ENCODE results near the gene IGFBP5. TPM values are rescaled to one million over a fixed set of nuclear protein-coding genes. Genes with fewer than 3 reads are reported as not detected.

The IGFBP5 gene
- total and polyA plus RNA-seq, 12 donors = 67.1 to 267 (median 152) TPM

GRCh38 chr2:216687111-216687510 lies 8.2 kb downstream of the IGFBP5 start:
- Histone ChIP-seq H3K9me3 (no peaks in the 10 kb centered on the region), H3K36me3 (peaks cover 0 to 47% (median 0%) of the 10 kb centered on the region in 9 donors), H3K27me3 (peaks cover 0 to 44% (median 0%) of the 10 kb centered on the region in 7 donors), H3K27ac (peak overlapping the region in 2 of 10 donors; percentile 2 to 16), H3K4me1 (peaks cover 11 to 92% (median 62%) of the 10 kb centered on the region in 9 donors), H3K4me3 (no peak overlapping the region)
- ATAC-seq (no peak), DNase-seq (no peak)
- intact Hi-C loops (cut with DNase I) = loop anchor here in 4 of 10 donors (5.0 to 10.0 kb wide), 5 partner anchors 478 to 1070 kb away; no protein-coding TSS in a partner anchor
- no peak for TF ChIP-seq CTCF (IDR thresholded peaks at IDR 0.05)
- 85 to 90% methylated on average over 5 of the region's 5 CpGs for WGBS, 2 donors

GRCh38 chr2:216685327-216685875 lies 9.9 kb downstream of the IGFBP5 start:
- no peaks in the 10 kb centered on the region for H3K9me3 ChIP-seq
- ATAC-seq (no peak), DNase-seq (no peak)
- H3K4me3 ChIP-seq = no peak overlapping the region
- peak overlapping the region in 2 of 10 donors; percentile 18 to 92 for H3K27ac ChIP-seq
- peaks cover 0 to 30% (median 0%) of the 10 kb centered on the region in 7 donors for H3K27me3 ChIP-seq
- peaks cover 11 to 100% (median 69%) of the 10 kb centered on the region in 9 donors for H3K4me1 ChIP-seq
- 84 to 96% methylated on average over 5 of the region's 5 CpGs for WGBS, 2 donors
- intact Hi-C loops (cut with DNase I) = loop anchor here in 4 of 10 donors (5.0 to 10.0 kb wide), 5 partner anchors 479 to 1072 kb away; no protein-coding TSS in a partner anchor
- TF ChIP-seq CTCF (IDR thresholded peaks at IDR 0.05) = no peak
- H3K36me3 ChIP-seq = peaks cover 0 to 47% (median 0%) of the 10 kb centered on the region in 9 donors

GRCh38 chr2:216683846-216684245 lies 11.5 kb downstream of the IGFBP5 start:
- Histone ChIP-seq H3K9me3 (no peaks in the 10 kb centered on the region), H3K27ac (peak overlapping the region in 6 of 10 donors; percentile 18 to 92 (median 36)), H3K4me3 (no peak overlapping the region), H3K27me3 (peaks cover 0 to 15% (median 0%) of the 10 kb centered on the region in 7 donors), H3K36me3 (peaks cover 0 to 45% (median 0%) of the 10 kb centered on the region in 9 donors), H3K4me1 (peaks cover 22 to 98% (median 69%) of the 10 kb centered on the region in 9 donors)
- intact Hi-C loops (cut with DNase I) = loop anchor here (2.0 to 10.0 kb wide), 10 partner anchors 481 to 1073 kb away; no protein-coding TSS in a partner anchor
- ATAC-seq (peak in 7 of 8 donors; percentile 22 to 83 (median 55)), DNase-seq (no peak)
- TF ChIP-seq CTCF (IDR thresholded peaks at IDR 0.05) = no peak
- 59 to 61% methylated on average over 3 of the region's 3 CpGs for WGBS, 2 donors

- no peak for DNase-seq
- peaks cover 22 to 87% (median 64%) of the 10 kb centered on the region in 9 donors for H3K4me1 ChIP-seq
- H3K4me3 ChIP-seq = no peak overlapping the region
- H3K27ac ChIP-seq = peak overlapping the region in 9 of 10 donors; percentile 0 to 92 (median 88)
- ATAC-seq = no peak
- H3K27me3 ChIP-seq = peaks cover 0 to 7% (median 0%) of the 10 kb centered on the region in 7 donors
- WGBS, 2 donors = 40 to 42% methylated on average over 2 of the region's 2 CpGs
- no peak for TF ChIP-seq CTCF (IDR thresholded peaks at IDR 0.05)
- H3K36me3 ChIP-seq = peaks cover 0 to 45% (median 13%) of the 10 kb centered on the region in 9 donors
- no peaks in the 10 kb centered on the region for H3K9me3 ChIP-seq
- intact Hi-C loops (cut with DNase I) = loop anchor here (2.0 to 10.0 kb wide), 10 partner anchors 483 to 1076 kb away; no protein-coding TSS in a partner anchor
Observed at GRCh38 chr2:216681683-216682082, 13.7 kb downstream of the IGFBP5 start.

Measured in heart right ventricle (tissue), 16 donors.